ENCODE results near the gene REC8.

Gene REC8

GRCh38 chr14:24160499-24160849 lies 11.4 kb upstream of the REC8 start:
- DNase-seq = no peak

- DNase-seq = peak; percentile 58 to 74
Measured at GRCh38 chr14:24160850-24161804, 10.8 kb upstream of the REC8 start, which contains the start of gene IRF9. IRF9 (plus strand) TSS chr14:24161265; CDS start chr14:24162145, 880 bp downstream.

- DNase-seq = no peak
Measured at GRCh38 chr14:24162093-24162492, 9.8 kb upstream of the REC8 start.

- no peak for DNase-seq
Measured at GRCh38 chr14:24164518-24164991, 7.3 kb upstream of the REC8 start.

- DNase-seq = no peak
Measured at GRCh38 chr14:24165785-24166184, 6.1 kb upstream of the REC8 start.

GRCh38 chr14:24167469-24168114 lies 4.3 kb upstream of the REC8 start:
- DNase-seq = peak in 1 of 2 experiments; percentile 28

GRCh38 chr14:24172261-24172860 lies 481 bp downstream of the REC8 start:
- DNase-seq = no peak

- no peak for DNase-seq
Measured at GRCh38 chr14:24172871-24173281, 996 bp downstream of the REC8 start.

GRCh38 chr14:24176599-24176998 lies 4.7 kb downstream of the REC8 start:
- no peak for DNase-seq

GRCh38 chr14:24177041-24177825 lies 5.4 kb downstream of the REC8 start:
- DNase-seq = no peak

GRCh38 chr14:24177891-24178290 lies 6.0 kb downstream of the REC8 start:
- no peak for DNase-seq

- no peak for DNase-seq
Measured at GRCh38 chr14:24178399-24179178, 6.7 kb downstream of the REC8 start.

GRCh38 chr14:24179294-24179960 lies 7.5 kb downstream of the REC8 start:
- no peak for DNase-seq

GRCh38 chr14:24179961-24180796 lies 8.3 kb downstream of the REC8 start:
- no peak for DNase-seq

GRCh38 chr14:24181371-24182077 lies 9.6 kb downstream of the REC8 start:
- DNase-seq = no peak

GRCh38 chr14:24182110-24182882 lies 10.4 kb downstream of the REC8 start:
- DNase-seq = no peak

GRCh38 chr14:24183014-24183481 lies 11.2 kb downstream of the REC8 start:
- DNase-seq = no peak

GRCh38 chr14:24184104-24184970 lies 12.5 kb downstream of the REC8 start:
- no peak for DNase-seq

All from NCI-H1930 (cell line).